H1 (cell line): ENCODE results near the gene RPE. TPM values are rescaled to one million over a fixed set of nuclear protein-coding genes. Genes with fewer than 3 reads are reported as not detected.

Source experiments
- CBX5 ChIP-seq: fragments of 300-800, 300-1000 bp; sonication (generic); IDR thresholded peaks from 2 replicates; pipeline ENCODE4 v1.7.1; 2016; ENCODE audit warnings: antibody characterized with exemption, low read length, low read depth
- MAX ChIP-seq: IDR thresholded peaks from 2 replicates; pipeline ENCODE4 v1.6.1; 2012; ENCODE audit warnings: inconsistent platforms
- SP2 ChIP-seq: IDR thresholded peaks from 2 replicates; pipeline ENCODE4 v1.6.1; 2012; ENCODE audit warnings: mild to moderate bottlenecking, low read length, inconsistent platforms
- TAF7 ChIP-seq: optimal IDR thresholded peaks from 2 replicates; pipeline ENCODE3; 2011; ENCODE audit warnings: low read depth, mild to moderate bottlenecking, inconsistent platforms, low read length, moderate library complexity, borderline replicate concordance
- polyA plus RNA-seq, 7 experiments: library from polyadenylated mRNA; depleted of rRNA in 3 of 7; stranded (reverse) in 5 of 7; unstranded in 2 of 7; fragments of >200 nt in 5 of 7; fragments of 200-250 nt in 2 of 7; gene quantifications; 1 replicate in 5 of 7; 2 replicates in 1 of 7; 4 replicates in 1 of 7; pipeline versions ENCODE4 v1.2.1 to v1.2.3, GENCODE V29; 2011 to 2013; ENCODE audit warnings: missing spikeins in 2 of 7, mixed read lengths in 2 of 7
- total RNA-seq: library from RNA; stranded (reverse); fragmentation: NEBNext Ultra II Directional; extraction: Animal tissue kit (Norgen Biotek cat#: 25700); gene quantifications from 2 replicates; pipeline ENCODE4 v1.2.1, GENCODE V29; 2021
- TF ChIP-seq, protein P1 (sequence below), 3 experiments: IDR thresholded peaks; 1 replicate in 2 of 3; 2 replicates in 1 of 3; pipeline versions ENCODE4 v1.5.1 to v1.6.1; 2011; ENCODE audit warnings: low read length in 3 of 3, mild to moderate bottlenecking in 3 of 3, inconsistent platforms in 2 of 3, low read depth in 1 of 3, moderate library complexity in 1 of 3; ENCODE audit not compliant: insufficient read depth in 1 of 3; ENCODE audit errors: control extremely low read depth in 1 of 3

Gene RPE
- total and polyA plus RNA-seq, 2 of the 8 experiments (the other 6 are each of a cell fraction or from before 2014, with no cell fraction given): 77.8 to 102 TPM

GRCh38 chr2:209984291-209984690 lies 18.1 kb upstream of the RPE start (continued):
- no peak for TF ChIP-seq TAF7
- TF ChIP-seq, protein P1, sequence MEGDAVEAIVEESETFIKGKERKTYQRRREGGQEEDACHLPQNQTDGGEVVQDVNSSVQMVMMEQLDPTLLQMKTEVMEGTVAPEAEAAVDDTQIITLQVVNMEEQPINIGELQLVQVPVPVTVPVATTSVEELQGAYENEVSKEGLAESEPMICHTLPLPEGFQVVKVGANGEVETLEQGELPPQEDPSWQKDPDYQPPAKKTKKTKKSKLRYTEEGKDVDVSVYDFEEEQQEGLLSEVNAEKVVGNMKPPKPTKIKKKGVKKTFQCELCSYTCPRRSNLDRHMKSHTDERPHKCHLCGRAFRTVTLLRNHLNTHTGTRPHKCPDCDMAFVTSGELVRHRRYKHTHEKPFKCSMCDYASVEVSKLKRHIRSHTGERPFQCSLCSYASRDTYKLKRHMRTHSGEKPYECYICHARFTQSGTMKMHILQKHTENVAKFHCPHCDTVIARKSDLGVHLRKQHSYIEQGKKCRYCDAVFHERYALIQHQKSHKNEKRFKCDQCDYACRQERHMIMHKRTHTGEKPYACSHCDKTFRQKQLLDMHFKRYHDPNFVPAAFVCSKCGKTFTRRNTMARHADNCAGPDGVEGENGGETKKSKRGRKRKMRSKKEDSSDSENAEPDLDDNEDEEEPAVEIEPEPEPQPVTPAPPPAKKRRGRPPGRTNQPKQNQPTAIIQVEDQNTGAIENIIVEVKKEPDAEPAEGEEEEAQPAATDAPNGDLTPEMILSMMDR (IDR thresholded peaks at IDR 0.05; ENCODE audit: control extremely low read depth in 1 of 3, insufficient read depth in 1 of 3, low read depth in 1 of 3, low read length in 3 of 3): no peak
- TF ChIP-seq MAX: no peak
- TF ChIP-seq SP2: no peak
- no peak for TF ChIP-seq CBX5
